ENCODE results near the gene CCAR1. TPM values are rescaled to one million over a fixed set of nuclear protein-coding genes. Genes with fewer than 3 reads are reported as not detected.

Gene CCAR1
- total RNA-seq, 1 experiment from 2014 or later: 84.4 TPM

- BruUV-seq (replicated peaks): no TSS peak
- peaks cover 50 to 55% of the 10 kb centered on the region in 2 experiments for H3K36me3 ChIP-seq (ENCODE audit: control insufficient read depth in 1 of 2, insufficient read depth in 2 of 2, low read length in 2 of 2)
Observed at GRCh38 chr10:68787813-68788212, 66.8 kb downstream of the CCAR1 start.

More at GRCh38 chr10:68787813-68788212, 66.8 kb downstream of the CCAR1 start:
- POLR2A ChIA-PET: no interaction called here
- ATAC-seq: no peak
- intact Hi-C loops (cut with micrococcal nuclease): no loop called here
- H3K4me2 ChIP-seq (ENCODE audit: low read length): no peak overlapping the region
- no peaks in the 10 kb centered on the region for H4K20me1 ChIP-seq (ENCODE audit: insufficient read depth)
- TF ChIP-seq MAX (IDR thresholded peaks at IDR 0.05) (no peak), FOSL1 (IDR thresholded peaks at IDR 0.05; ENCODE audit: low read depth) (no peak), POLR2A (IDR thresholded peaks at IDR 0.05; ENCODE audit: borderline replicate concordance, extremely low read depth, insufficient read depth, insufficient read length) (no peak), ZNF274 (IDR thresholded peaks at IDR 0.05; ENCODE audit: low read depth, low read length) (no peak), SRF (IDR thresholded peaks at IDR 0.05; ENCODE audit: low read depth) (no peak), CTCF (IDR thresholded peaks at IDR 0.05 in 2 of 3, conservative IDR thresholded peaks at IDR 0.05 in 1 of 3; ENCODE audit: borderline replicate concordance in 1 of 3, insufficient read depth in 1 of 3, low read depth in 2 of 3, low read length in 2 of 3) (no peak), JUND (IDR thresholded peaks at IDR 0.05) (no peak), REST (IDR thresholded peaks at IDR 0.05; ENCODE audit: low read depth) (no peak), POLR2AphosphoS5 (IDR thresholded peaks at IDR 0.05; ENCODE audit: low read depth, low read length) (no peak), TCF7L2 (IDR thresholded peaks at IDR 0.05; ENCODE audit: borderline replicate concordance, extremely low read depth, insufficient read depth, insufficient read length) (no peak), SP1 (IDR thresholded peaks at IDR 0.05; ENCODE audit: low read depth) (no peak), EZH2phosphoT487 (IDR thresholded peaks at IDR 0.05; ENCODE audit: borderline replicate concordance) (no peak), EGR1 (IDR thresholded peaks at IDR 0.05; ENCODE audit: low read depth) (no peak), ZBTB33 (IDR thresholded peaks at IDR 0.05; ENCODE audit: extremely low read depth, insufficient replicate concordance, low read length) (no peak), RAD21 (IDR thresholded peaks at IDR 0.05; ENCODE audit: low read depth) (no peak), CEBPB (IDR thresholded peaks at IDR 0.05; ENCODE audit: low read depth) (no peak), CBX3 (IDR thresholded peaks at IDR 0.05; ENCODE audit: low read depth) (no peak), EZH2 (IDR thresholded peaks at IDR 0.05) (no peak), SIN3A (IDR thresholded peaks at IDR 0.05; ENCODE audit: low read depth) (no peak)
- no peaks in the 10 kb centered on the region for H3K79me2 ChIP-seq (ENCODE audit: insufficient read depth, low read length)
- no peak overlapping the region for H3K9ac ChIP-seq (ENCODE audit: low read length)
- RAD21 ChIA-PET (ENCODE audit: low non-redundant PET in 1 of 2, low total read pairs in 2 of 2, uncharacterized antibody in 2 of 2, unreplicated experiment in 2 of 2): no interaction called here
- CTCF ChIA-PET: no interaction called here
- no peak overlapping the region for H3K27ac ChIP-seq (ENCODE audit: low read depth, low read length)
- H3K9me2 ChIP-seq (ENCODE audit: insufficient read depth): no peaks in the 10 kb centered on the region
- no peaks in the 10 kb centered on the region for H3K27me3 ChIP-seq (ENCODE audit: insufficient read depth, low read length)
- no peak overlapping the region for H3K4me3 ChIP-seq (replicated peaks in 1 of 2; ENCODE audit: low read depth in 1 of 2, low read length in 2 of 2)
- no peaks in the 10 kb centered on the region for H3K9me3 ChIP-seq (ENCODE audit: control insufficient read depth in 1 of 2, insufficient read depth in 1 of 2, low read depth in 1 of 2, low read length in 2 of 2)
- no peak for DNase-seq (ENCODE audit: low read depth, low spot score)
- no peaks in the 10 kb centered on the region for H3K4me1 ChIP-seq (ENCODE audit: control insufficient read depth in 1 of 2, insufficient read depth in 2 of 2, low read length in 2 of 2)
- no peak overlapping the region for H2AFZ ChIP-seq (ENCODE audit: low read depth, low read length, poor library complexity, severe bottlenecking)
